ENCODE data around the gene PIGP.
"Not testable (repeated sequence)": the region's sequence is repeated elsewhere in the genome, so short reads cannot be mapped to it uniquely, and the experiment has no call there.

PIGP gene

GRCh38 chr21:37041706-37042271 lies 31.1 kb downstream of the PIGP start:
- DNase-seq = no peak

GRCh38 chr21:37040212-37040611 lies 32.7 kb downstream of the PIGP start:
- DNase-seq = no peak

- DNase-seq = no peak
Observed at GRCh38 chr21:37039411-37040075, 33.3 kb downstream of the PIGP start.

GRCh38 chr21:37036177-37036576 lies 36.7 kb downstream of the PIGP start:
- no peak for DNase-seq

GRCh38 chr21:37034394-37034793 lies 38.5 kb downstream of the PIGP start:
- not testable (repeated sequence) for DNase-seq

GRCh38 chr21:37032877-37033471 lies 39.9 kb downstream of the PIGP start:
- DNase-seq = no peak

- DNase-seq = no peak
Observed at GRCh38 chr21:37032293-37032692, 40.6 kb downstream of the PIGP start.

- no peak for DNase-seq
Observed at GRCh38 chr21:37030864-37031263, 42.0 kb downstream of the PIGP start.

GRCh38 chr21:37028570-37028969 lies 44.3 kb downstream of the PIGP start:
- DNase-seq = no peak

- DNase-seq = no peak
Observed at GRCh38 chr21:37026499-37026898, 46.4 kb downstream of the PIGP start.

- DNase-seq = no peak
Observed at GRCh38 chr21:37017951-37018679, 54.8 kb downstream of the PIGP start.

Data from activated CD4-positive, alpha-beta T cell treated with anti-CD3 and anti-CD28 coated beads, Interleukin-2, amount 50 U/mL, for 48 hours (primary cell).